K562 (cell line): ENCODE data around the gene MCEE. TPM values are rescaled to one million over a fixed set of nuclear protein-coding genes. Genes with fewer than 3 reads are reported as not detected.

Experiments
- CCNT2 ChIP-seq: IDR thresholded peaks from 2 replicates; pipeline ENCODE4 v1.6.1; 2011; ENCODE audit warnings: borderline replicate concordance, low read depth, mild to moderate bottlenecking, moderate library complexity, mixed read lengths, low read length; ENCODE audit not compliant: insufficient read length; ENCODE audit errors: extremely low read depth
- ETS1 ChIP-seq: conservative IDR thresholded peaks from 2 replicates; pipeline ENCODE4 v1.6.1; 2011; ENCODE audit warnings: low read depth, mild to moderate bottlenecking, low read length; ENCODE audit not compliant: control insufficient read depth
- GABPB1 ChIP-seq: sonication (generic); formaldehyde crosslinking; IDR thresholded peaks from 2 replicates; pipeline ENCODE4 v1.8.0; 2022; ENCODE audit warnings: mild to moderate bottlenecking, missing genetic modification reagents
- KLF13 ChIP-seq: fragments of 450-650 bp; IDR thresholded peaks from 2 replicates; pipeline ENCODE4 v1.6.1; 2016; ENCODE audit warnings: missing genetic modification characterization, low read depth, mild to moderate bottlenecking, missing compliant biosample characterization, moderate library complexity, borderline replicate concordance
- MITF ChIP-seq: IDR thresholded peaks from 2 replicates; pipeline ENCODE4 v1.6.1; 2014; ENCODE audit warnings: antibody characterized with exemption
- MXD1 ChIP-seq: fragments of 250-450 bp; sonication (Bioruptor Pico); IDR thresholded peaks from 2 replicates; pipeline ENCODE4 v1.8.0; 2021; ENCODE audit warnings: borderline replicate concordance, mild to moderate bottlenecking, moderate library complexity; ENCODE audit not compliant: poor library complexity, severe bottlenecking
- MXI1 ChIP-seq: IDR thresholded peaks from 2 replicates; pipeline ENCODE4 v1.6.1; 2011; ENCODE audit warnings: low read depth, mild to moderate bottlenecking, improper control_type of control experiment, low read length
- NFRKB ChIP-seq: fragments of 450-650 bp; IDR thresholded peaks from 2 replicates; pipeline ENCODE4 v1.6.1; 2016; ENCODE audit warnings: low read depth
- NKRF ChIP-seq: fragments of 450-650 bp; IDR thresholded peaks from 2 replicates; pipeline ENCODE4 v1.6.1; 2016; ENCODE audit warnings: borderline replicate concordance
- PBX2 ChIP-seq, 2 experiments: IDR thresholded peaks in 1 of 2; conservative IDR thresholded peaks in 1 of 2; 2 replicates each; pipeline ENCODE4 v1.6.1; 2016; ENCODE audit warnings: low read depth in 2 of 2, mild to moderate bottlenecking in 1 of 2, missing compliant biosample characterization in 1 of 2, missing genetic modification characterization in 1 of 2, moderate library complexity in 1 of 2
- RFX1 ChIP-seq: fragments of 450-650 bp; IDR thresholded peaks from 2 replicates; pipeline ENCODE4 v1.6.1; 2016; ENCODE audit warnings: mild to moderate bottlenecking, moderate library complexity
- TEAD4 ChIP-seq, 2 experiments: sonication (generic) in 1 of 2; formaldehyde crosslinking in 1 of 2; IDR thresholded peaks; 2 replicates each; pipeline versions ENCODE4 v1.6.1 to v1.8.0; 2012 to 2022; ENCODE audit warnings: borderline replicate concordance in 1 of 2, inconsistent platforms in 1 of 2, low read length in 1 of 2, mild to moderate bottlenecking in 1 of 2, missing genetic modification reagents in 1 of 2
- ZC3H11A ChIP-seq: IDR thresholded peaks from 2 replicates; pipeline ENCODE4 v1.6.1; 2012; ENCODE audit warnings: low read depth, low read length, improper control_type of control experiment
- polyA plus RNA-seq, 8 experiments: library from polyadenylated mRNA; depleted of rRNA in 4 of 8; stranded (reverse) in 5 of 8; unstranded in 3 of 8; fragments of >200 nt; fragmentation: Nextera tagmentation in 2 of 8; fragmentation: Illumina TruSeq in 1 of 8; extraction: Ambion mirVana in 2 of 8; extraction: Trizol in 1 of 8; gene quantifications; 2 replicates each; pipeline versions ENCODE4 v1.2.1 to v1.2.3, GENCODE V29; 2011 to 2014; ENCODE audit warnings: inconsistent platforms in 1 of 8, missing spikeins in 1 of 8
- total RNA-seq, 7 experiments: library from RNA; depleted of rRNA in 6 of 7; stranded (reverse); fragments of >200 nt in 6 of 7; fragmentation: Illumina TruSeq in 2 of 7; extraction: Trizol in 2 of 7; gene quantifications; 2 replicates each; pipeline versions ENCODE4 v1.2.1 to v1.2.3, GENCODE V29; 2011 to 2021; ENCODE audit warnings: low replicate concordance in 1 of 7

The MCEE gene
- total and polyA plus RNA-seq, 9 of the 15 experiments (the other 6 are each of a cell fraction or from before 2014, with no cell fraction given): 15.6 to 49.1 (median 24.5) TPM

- TF ChIP-seq MXD1 (CRISPR knock-in tag) (peak; percentile 97), ZC3H11A (peak; percentile 98), PBX2 (CRISPR knock-in tag; IDR thresholded peaks at IDR 0.05; ENCODE audit: low read depth) (no peak), PBX2 (tag; conservative IDR thresholded peaks at IDR 0.05; ENCODE audit: low read depth) (no peak; the same call in 1 of the 2 replicates), NFRKB (peak; percentile 88), MXI1 (peak; percentile 91), TEAD4 (IDR thresholded peaks at IDR 0.05; ENCODE audit: low read length) (0 out of 2 replicates have a peak, but pooled peaks have one; percentile 24), TEAD4 (CRISPR knock-in tag; IDR thresholded peaks at IDR 0.05; ENCODE audit: borderline replicate concordance) (no peak), ETS1 (peak; percentile 94), RFX1 (no peak), KLF13 (tag) (peak; percentile 82; the same call in 1 of the 2 replicates), NKRF (peak; percentile 99), GABPB1 (CRISPR knock-in tag) (peak; percentile 98), CCNT2 (peak; percentile 25), MITF (no peak)
Observed at GRCh38 chr2:71130152-71130904, at the start of gene MCEE, which contains the start of gene MPHOSPH10 (continued).
